Left ventricle myocardium inferior (tissue), 1 donor: Measurements from ENCODE around the gene SH3TC1. TPM values are rescaled to one million over a fixed set of nuclear protein-coding genes. Genes with fewer than 3 reads are reported as not detected.

ENCODE experiments used
- DNase-seq: peaks from one replicate; pipeline ENCODE4 v3.0.0-alpha.2; 2020
- H3K27ac ChIP-seq: fragments of 200-600 bp; replicated peaks from 2 replicates; pipeline ENCODE4 v1.8.0; 2021
- H3K27me3 ChIP-seq: fragments of 200-600 bp; 2 replicates; pipeline ENCODE4 v1.8.0; 2021; ENCODE audit warnings: low read depth
- H3K36me3 ChIP-seq: fragments of 200-600 bp; 2 replicates; pipeline ENCODE4 v1.8.0; 2021
- H3K4me1 ChIP-seq: fragments of 200-600 bp; 2 replicates; pipeline ENCODE4 v1.8.0; 2021
- H3K4me3 ChIP-seq: fragments of 200-600 bp; 2 replicates; pipeline ENCODE4 v1.8.0; 2021; ENCODE audit warnings: mild to moderate bottlenecking, moderate library complexity
- H3K9me3 ChIP-seq: fragments of 200-600 bp; replicated peaks from 2 replicates; pipeline ENCODE4 v1.8.0; 2021
- intact Hi-C: fragments of 100-400 bp; cut with micrococcal nuclease; formaldehyde crosslinking; loops from one replicate; pipeline ENCODE4 v1.11.0; 2022
- total RNA-seq: library from RNA; stranded (reverse); fragmentation: NEBNext Ultra II Directional; extraction: Animal tissue kit (Norgen Biotek cat#: 25700); gene quantifications from one replicate; pipeline ENCODE4 v1.2.1, GENCODE V29; 2021
- TF ChIP-seq, protein P1 (sequence below): fragments of 200-600 bp; IDR thresholded peaks from 2 replicates; pipeline ENCODE4 v1.8.0; 2021; ENCODE audit warnings: antibody characterized with exemption, mild to moderate bottlenecking, borderline replicate concordance
- donor health status: DM: no; HTN: yes; CAD: no; lungs with severe emphysema.

Gene SH3TC1
- total RNA-seq, 1 donor from 2014 or later: 13.6 TPM

DNA sequence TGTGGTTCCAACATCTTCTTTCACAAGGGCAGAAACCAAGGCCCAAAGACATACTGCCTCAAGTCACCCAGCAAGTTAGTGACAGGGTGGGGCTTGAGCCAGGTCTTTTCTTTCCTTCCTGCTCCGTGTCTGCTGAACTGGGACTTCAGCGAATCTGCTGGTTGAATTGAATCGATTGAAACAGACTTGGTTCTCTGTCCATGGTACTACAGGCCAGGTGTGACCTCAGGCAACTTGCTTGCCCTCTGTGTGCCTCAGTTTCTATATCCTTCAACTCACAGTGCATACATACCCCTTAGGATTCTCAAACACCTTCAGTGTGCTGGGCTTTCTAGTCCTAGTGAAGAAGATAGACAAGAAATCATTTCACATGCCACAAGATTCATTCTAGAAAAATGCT, 38.5 kb upstream of the SH3TC1 start:
- no peak for DNase-seq
- Histone ChIP-seq H3K9me3 (no peaks in the 10 kb centered on the region), H3K36me3 (no peaks in the 10 kb centered on the region), H3K27me3 (peaks cover 11% of the 10 kb centered on the region), H3K4me1 (peaks cover 50% of the 10 kb centered on the region), H3K4me3 (no peak overlapping the region), H3K27ac (no peak overlapping the region)
- TF ChIP-seq, protein P1, sequence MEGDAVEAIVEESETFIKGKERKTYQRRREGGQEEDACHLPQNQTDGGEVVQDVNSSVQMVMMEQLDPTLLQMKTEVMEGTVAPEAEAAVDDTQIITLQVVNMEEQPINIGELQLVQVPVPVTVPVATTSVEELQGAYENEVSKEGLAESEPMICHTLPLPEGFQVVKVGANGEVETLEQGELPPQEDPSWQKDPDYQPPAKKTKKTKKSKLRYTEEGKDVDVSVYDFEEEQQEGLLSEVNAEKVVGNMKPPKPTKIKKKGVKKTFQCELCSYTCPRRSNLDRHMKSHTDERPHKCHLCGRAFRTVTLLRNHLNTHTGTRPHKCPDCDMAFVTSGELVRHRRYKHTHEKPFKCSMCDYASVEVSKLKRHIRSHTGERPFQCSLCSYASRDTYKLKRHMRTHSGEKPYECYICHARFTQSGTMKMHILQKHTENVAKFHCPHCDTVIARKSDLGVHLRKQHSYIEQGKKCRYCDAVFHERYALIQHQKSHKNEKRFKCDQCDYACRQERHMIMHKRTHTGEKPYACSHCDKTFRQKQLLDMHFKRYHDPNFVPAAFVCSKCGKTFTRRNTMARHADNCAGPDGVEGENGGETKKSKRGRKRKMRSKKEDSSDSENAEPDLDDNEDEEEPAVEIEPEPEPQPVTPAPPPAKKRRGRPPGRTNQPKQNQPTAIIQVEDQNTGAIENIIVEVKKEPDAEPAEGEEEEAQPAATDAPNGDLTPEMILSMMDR: no peak
- intact Hi-C loops: no loop called here

DNA sequence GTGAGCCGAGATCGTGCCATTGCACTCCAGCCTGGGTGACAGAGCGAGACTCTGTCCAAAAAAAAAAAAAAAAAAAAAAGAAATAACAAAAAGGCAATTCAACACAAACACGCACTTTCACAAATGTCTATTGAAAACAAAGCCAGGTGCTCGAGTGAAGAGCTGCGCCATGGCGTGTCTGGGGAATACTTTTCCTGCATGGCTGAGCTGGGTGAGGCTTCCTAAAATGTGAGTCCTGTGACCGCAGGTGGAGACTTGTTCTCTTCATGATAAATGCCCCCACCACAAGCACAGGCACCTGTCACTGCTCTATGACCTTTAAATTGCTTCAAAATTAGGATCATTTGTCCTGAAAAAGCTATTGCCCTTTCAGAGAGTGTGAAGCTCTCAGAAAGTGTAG, 36.5 kb upstream of the SH3TC1 start:
- intact Hi-C loops: no loop called here
- Histone ChIP-seq H3K9me3 (no peaks in the 10 kb centered on the region), H3K4me3 (no peak overlapping the region), H3K27me3 (peaks cover 7% of the 10 kb centered on the region), H3K4me1 (peaks cover 40% of the 10 kb centered on the region), H3K27ac (no peak overlapping the region), H3K36me3 (no peaks in the 10 kb centered on the region)
- DNase-seq: no peak
- TF ChIP-seq, protein P1: no peak

DNA sequence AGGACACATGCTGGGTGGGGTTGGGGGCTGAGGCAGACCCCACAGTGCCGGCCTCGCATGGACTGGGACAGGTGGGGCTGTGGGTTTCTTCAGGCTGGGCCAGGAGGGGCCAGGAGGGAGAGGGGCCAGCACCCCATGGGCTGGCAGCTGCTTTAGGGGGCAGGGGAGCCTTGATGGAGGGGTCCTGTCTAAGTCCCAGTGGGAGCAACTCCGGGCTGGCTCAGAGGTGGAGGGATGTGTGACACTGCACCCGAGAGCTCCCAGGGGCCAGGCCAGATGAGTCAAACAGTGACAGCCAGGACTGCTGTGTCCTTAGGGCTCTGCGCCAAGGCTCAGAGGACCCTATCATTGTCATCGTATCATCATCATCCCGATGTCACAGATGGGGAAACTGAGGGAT, 36.1 kb upstream of the SH3TC1 start:
- Histone ChIP-seq H3K4me3 (no peak overlapping the region), H3K9me3 (peaks cover under 1% of the 10 kb centered on the region), H3K4me1 (peaks cover 36% of the 10 kb centered on the region), H3K27me3 (peaks cover 3% of the 10 kb centered on the region), H3K27ac (no peak overlapping the region), H3K36me3 (no peaks in the 10 kb centered on the region)
- no peak for DNase-seq
- TF ChIP-seq, protein P1: no peak
- intact Hi-C loops: no loop called here

DNA sequence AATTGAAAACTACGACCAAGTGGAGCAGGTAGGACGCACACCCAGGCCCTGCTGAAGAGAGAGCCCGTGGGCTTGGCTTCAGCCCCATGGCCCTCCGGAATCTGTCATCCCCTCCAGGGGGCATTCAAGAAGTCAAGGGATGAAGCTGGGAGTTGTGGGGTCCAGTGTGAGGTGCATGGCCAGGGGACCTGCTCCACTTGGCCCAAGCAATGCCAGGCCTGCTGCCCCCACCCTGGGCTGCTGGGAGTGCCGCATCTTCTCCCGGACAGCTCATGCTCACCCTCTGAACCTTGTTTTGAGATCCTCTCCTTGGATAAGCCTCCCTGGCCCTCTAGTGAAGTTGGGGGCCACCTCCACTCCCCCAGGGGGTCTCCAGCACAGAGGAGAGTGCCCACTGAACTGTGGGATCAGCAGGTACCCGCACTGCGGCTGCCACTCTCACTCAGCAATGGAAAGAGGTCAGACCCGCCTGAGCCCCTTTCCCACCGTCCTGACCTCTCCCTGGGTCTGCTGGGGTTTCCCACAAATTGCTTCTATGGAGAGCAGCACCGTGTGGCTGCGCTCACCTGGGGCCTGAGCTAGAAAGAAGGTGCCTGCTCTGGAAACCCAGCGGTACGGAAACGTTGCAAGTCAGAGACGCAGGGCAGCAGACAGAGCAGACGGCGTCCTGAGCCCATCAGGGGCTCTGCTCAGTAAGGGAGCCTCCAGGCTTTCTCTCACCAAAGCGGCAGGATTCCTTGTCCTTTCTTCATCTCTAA, 35.5 kb upstream of the SH3TC1 start:
- intact Hi-C loops: no loop called here
- Histone ChIP-seq H3K36me3 (no peaks in the 10 kb centered on the region), H3K9me3 (peaks cover 6% of the 10 kb centered on the region), H3K27ac (no peak overlapping the region), H3K27me3 (no peaks in the 10 kb centered on the region), H3K4me3 (no peak overlapping the region), H3K4me1 (peaks cover 32% of the 10 kb centered on the region)
- no peak for DNase-seq
- TF ChIP-seq, protein P1: no peak

DNA sequence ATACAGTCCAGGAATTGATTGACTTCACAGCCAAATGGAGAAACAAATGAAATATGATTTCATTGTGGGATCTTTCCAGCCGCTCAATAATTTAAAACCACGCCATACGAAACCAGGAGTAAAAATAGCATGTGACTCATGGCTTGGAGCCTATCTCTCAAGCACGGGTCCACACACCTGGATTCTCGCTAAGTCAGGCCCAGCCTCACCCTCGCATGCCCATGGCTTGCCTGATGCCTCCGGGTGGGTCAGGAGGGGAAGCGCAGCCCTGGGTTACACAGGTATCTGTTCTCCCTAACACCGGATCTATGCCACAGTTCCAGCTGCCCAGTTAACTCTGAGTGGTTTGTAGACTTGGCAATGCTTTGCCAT, 34.9 kb upstream of the SH3TC1 start:
- Histone ChIP-seq H3K4me3 (no peak overlapping the region), H3K27ac (no peak overlapping the region), H3K27me3 (no peaks in the 10 kb centered on the region), H3K4me1 (peaks cover 29% of the 10 kb centered on the region), H3K36me3 (no peaks in the 10 kb centered on the region), H3K9me3 (peaks cover 11% of the 10 kb centered on the region)
- intact Hi-C loops: no loop called here
- DNase-seq: no peak
- TF ChIP-seq, protein P1: no peak
